Activated CD4-positive, alpha-beta memory T cell treated with anti-CD3 and anti-CD28 coated beads for 36 hours (primary cell): Measurements from ENCODE around the gene TMBIM6. TPM values are rescaled to one million over a fixed set of nuclear protein-coding genes. Genes with fewer than 3 reads are reported as not detected.

Experiments used
- CTCF ChIA-PET: fragments of 350-600 bp; sonication (Branson Sonifier 250); formaldehyde crosslinking; loops from one replicate; lab custom pipeline; 2021; ENCODE audit warnings: antibody characterized with exemption, inconsistent platforms; lab: Charles Lee
- POLR2A ChIA-PET: fragments of 350-600 bp; sonication (Branson Sonifier 250); formaldehyde crosslinking; loops from one replicate; lab custom pipeline; 2021; ENCODE audit warnings: antibody characterized with exemption; lab: Charles Lee
- DNase-seq: peaks from one replicate; pipeline ENCODE4 v3.0.0-alpha.2; 2020
- H3K27ac Mint-ChIP-seq: one replicate; pipeline ENCODE4 v1.8.0; 2021; ENCODE audit warnings: mixed read lengths
- H3K27me3 Mint-ChIP-seq: one replicate; pipeline ENCODE4 v1.8.0; 2021; ENCODE audit warnings: mixed read lengths
- H3K36me3 Mint-ChIP-seq: one replicate; pipeline ENCODE4 v1.8.0; 2021; ENCODE audit warnings: mixed read lengths
- H3K4me1 Mint-ChIP-seq: one replicate; pipeline ENCODE4 v1.8.0; 2021; ENCODE audit warnings: low read depth, mixed read lengths
- H3K4me3 Mint-ChIP-seq: one replicate; pipeline ENCODE4 v1.8.0; 2021; ENCODE audit warnings: mild to moderate bottlenecking, mixed read lengths
- H3K9me3 Mint-ChIP-seq: one replicate; pipeline ENCODE4 v1.8.0; 2021; ENCODE audit warnings: mixed read lengths
- intact Hi-C: fragments of 100-400 bp; cut with micrococcal nuclease; formaldehyde crosslinking; loops from one replicate; pipeline ENCODE4 v1.15.1; 2023
- total RNA-seq, 2 experiments: library from RNA; stranded (reverse); gene quantifications; one replicate each; pipeline ENCODE4 v1.2.3, GENCODE V29; 2021

Gene TMBIM6
- total RNA-seq, 2 experiments from 2014 or later: 481 to 486 TPM

GRCh38 chr12:49791700-49792099, 50.3 kb downstream of the TMBIM6 start:
- H3K27ac Mint-ChIP-seq: no peak overlapping the region
- H3K9me3 Mint-ChIP-seq: no peaks in the 10 kb centered on the region
- ChIA-PET POLR2A (no interaction called here), CTCF (no interaction called here)
- DNase-seq: no peak
- H3K27me3 Mint-ChIP-seq: no peaks in the 10 kb centered on the region
- H3K4me3 Mint-ChIP-seq: no peak overlapping the region
- no peaks in the 10 kb centered on the region for H3K36me3 Mint-ChIP-seq
- intact Hi-C loops: no loop called here
- H3K4me1 Mint-ChIP-seq: no peaks in the 10 kb centered on the region

- no peak overlapping the region for H3K27ac Mint-ChIP-seq
- intact Hi-C loops: no loop called here
- ChIA-PET POLR2A (no interaction called here), CTCF (no interaction called here)
- no peaks in the 10 kb centered on the region for H3K9me3 Mint-ChIP-seq
- no peaks in the 10 kb centered on the region for H3K4me1 Mint-ChIP-seq
- H3K27me3 Mint-ChIP-seq: no peaks in the 10 kb centered on the region
- DNase-seq: no peak
- no peaks in the 10 kb centered on the region for H3K36me3 Mint-ChIP-seq
- H3K4me3 Mint-ChIP-seq: no peak overlapping the region
These were observed 51.0 kb downstream of the TMBIM6 start for GRCh38 chr12:49792181-49792970.

GRCh38 chr12:49792976-49793580, 51.7 kb downstream of the TMBIM6 start:
- H3K27me3 Mint-ChIP-seq: no peaks in the 10 kb centered on the region
- H3K4me1 Mint-ChIP-seq: no peaks in the 10 kb centered on the region
- ChIA-PET CTCF (no interaction called here), POLR2A (no interaction called here)
- no peak overlapping the region for H3K27ac Mint-ChIP-seq
- intact Hi-C loops: no loop called here
- H3K4me3 Mint-ChIP-seq: no peak overlapping the region
- no peak for DNase-seq
- no peaks in the 10 kb centered on the region for H3K9me3 Mint-ChIP-seq
- H3K36me3 Mint-ChIP-seq: no peaks in the 10 kb centered on the region

GRCh38 chr12:49793620-49794019, 52.3 kb downstream of the TMBIM6 start:
- no peak overlapping the region for H3K27ac Mint-ChIP-seq
- ChIA-PET POLR2A (no interaction called here), CTCF (interaction anchor here (1.4 kb wide), 1 partner anchor 16 kb away, joined by 3 read pairs; no protein-coding TSS in a partner anchor)
- no peaks in the 10 kb centered on the region for H3K27me3 Mint-ChIP-seq
- H3K4me1 Mint-ChIP-seq: no peaks in the 10 kb centered on the region
- H3K9me3 Mint-ChIP-seq: no peaks in the 10 kb centered on the region
- intact Hi-C loops: no loop called here
- DNase-seq: no peak
- no peak overlapping the region for H3K4me3 Mint-ChIP-seq
- H3K36me3 Mint-ChIP-seq: no peaks in the 10 kb centered on the region

GRCh38 chr12:49794021-49794420, 52.7 kb downstream of the TMBIM6 start:
- no peaks in the 10 kb centered on the region for H3K4me1 Mint-ChIP-seq
- H3K27ac Mint-ChIP-seq: no peak overlapping the region

GRCh38 chr12:49794811-49795653, 53.7 kb downstream of the TMBIM6 start:
- H3K27me3 Mint-ChIP-seq: no peaks in the 10 kb centered on the region
- H3K27ac Mint-ChIP-seq: no peak overlapping the region

More at GRCh38 chr12:49794021-49794420, 52.7 kb downstream of the TMBIM6 start:
- H3K27me3 Mint-ChIP-seq: no peaks in the 10 kb centered on the region
- no peak for DNase-seq
- ChIA-PET CTCF (interaction anchor here (0.9 to 1.4 kb wide), 2 partner anchors 16 to 45 kb away, joined by 3 read pairs; no protein-coding TSS in a partner anchor), POLR2A (interaction anchor here (1.5 kb wide), 1 partner anchor 8 kb away, joined by 4 read pairs; no protein-coding TSS in a partner anchor)
- no peaks in the 10 kb centered on the region for H3K9me3 Mint-ChIP-seq
- H3K4me3 Mint-ChIP-seq: no peak overlapping the region
- no peaks in the 10 kb centered on the region for H3K36me3 Mint-ChIP-seq
- intact Hi-C loops: no loop called here

GRCh38 chr12:49795654-49796105, 54.3 kb downstream of the TMBIM6 start:
- H3K9me3 Mint-ChIP-seq: no peaks in the 10 kb centered on the region
- DNase-seq: no peak
- H3K4me1 Mint-ChIP-seq: no peaks in the 10 kb centered on the region
- ChIA-PET POLR2A (interaction anchor here (1.5 kb wide), 1 partner anchor 9 kb away, joined by 4 read pairs; no protein-coding TSS in a partner anchor), CTCF (interaction anchor here (1.4 kb wide), 1 partner anchor 18 kb away, joined by 8 read pairs; no protein-coding TSS in a partner anchor)
- no peaks in the 10 kb centered on the region for H3K36me3 Mint-ChIP-seq
- no peaks in the 10 kb centered on the region for H3K27me3 Mint-ChIP-seq
- no peak overlapping the region for H3K4me3 Mint-ChIP-seq
- intact Hi-C loops: no loop called here
- H3K27ac Mint-ChIP-seq: no peak overlapping the region

More at GRCh38 chr12:49794811-49795653, 53.7 kb downstream of the TMBIM6 start:
- H3K4me3 Mint-ChIP-seq: no peak overlapping the region
- no peaks in the 10 kb centered on the region for H3K9me3 Mint-ChIP-seq
- intact Hi-C loops: no loop called here
- no peaks in the 10 kb centered on the region for H3K36me3 Mint-ChIP-seq
- POLR2A ChIA-PET: interaction anchor here (1.5 kb wide), 1 partner anchor 9 kb away, joined by 4 read pairs; no protein-coding TSS in a partner anchor
- H3K4me1 Mint-ChIP-seq: no peaks in the 10 kb centered on the region
- DNase-seq: no peak
- CTCF ChIA-PET: interaction anchor here (0.9 to 1.4 kb wide), 2 partner anchors 17 to 44 kb away, joined by 3 read pairs; no protein-coding TSS in a partner anchor

GRCh38 chr12:49796155-49796554, 54.8 kb downstream of the TMBIM6 start:
- POLR2A ChIA-PET: no interaction called here

GRCh38 chr12:49796606-49797448, 55.5 kb downstream of the TMBIM6 start:
- ChIA-PET POLR2A (no interaction called here), CTCF (interaction anchor here (1.0 to 1.4 kb wide), 2 partner anchors 19 to 149 kb away, joined by 3 to 8 read pairs; no protein-coding TSS in a partner anchor)
- Mint-ChIP-seq H3K4me1 (no peaks in the 10 kb centered on the region), H3K27me3 (no peaks in the 10 kb centered on the region), H3K9me3 (no peaks in the 10 kb centered on the region), H3K27ac (no peak overlapping the region), H3K4me3 (no peak overlapping the region), H3K36me3 (no peaks in the 10 kb centered on the region)
- intact Hi-C loops: no loop called here
- DNase-seq: no peak

More at GRCh38 chr12:49796155-49796554, 54.8 kb downstream of the TMBIM6 start:
- CTCF ChIA-PET: interaction anchor here (1.4 kb wide), 1 partner anchor 18 kb away, joined by 8 read pairs; no protein-coding TSS in a partner anchor
- no peak overlapping the region for H3K4me3 Mint-ChIP-seq
- H3K36me3 Mint-ChIP-seq: no peaks in the 10 kb centered on the region
- no peak for DNase-seq
- no peaks in the 10 kb centered on the region for H3K27me3 Mint-ChIP-seq
- no peaks in the 10 kb centered on the region for H3K9me3 Mint-ChIP-seq
- no peak overlapping the region for H3K27ac Mint-ChIP-seq
- intact Hi-C loops: no loop called here
- H3K4me1 Mint-ChIP-seq: no peaks in the 10 kb centered on the region

- POLR2A ChIA-PET: no interaction called here
- no peak overlapping the region for H3K4me3 Mint-ChIP-seq
- no peaks in the 10 kb centered on the region for H3K36me3 Mint-ChIP-seq
- no peaks in the 10 kb centered on the region for H3K4me1 Mint-ChIP-seq
- H3K27me3 Mint-ChIP-seq: no peaks in the 10 kb centered on the region
- intact Hi-C loops: no loop called here
- DNase-seq: no peak
- CTCF ChIA-PET: interaction anchor here (1.0 kb wide), 1 partner anchor 150 kb away, joined by 3 read pairs; no protein-coding TSS in a partner anchor
- H3K27ac Mint-ChIP-seq: no peak overlapping the region
- no peaks in the 10 kb centered on the region for H3K9me3 Mint-ChIP-seq
These were observed 56.1 kb downstream of the TMBIM6 start for GRCh38 chr12:49797449-49797776.

- H3K27me3 Mint-ChIP-seq: no peaks in the 10 kb centered on the region
- CTCF ChIA-PET: interaction anchor here (1.0 to 1.3 kb wide), 2 partner anchors 57 to 148 kb away, joined by 3 read pairs; partner anchors contain the start of gene TMBIM6
- no peak overlapping the region for H3K4me3 Mint-ChIP-seq
- DNase-seq: no peak
- no peak overlapping the region for H3K27ac Mint-ChIP-seq
- POLR2A ChIA-PET: no interaction called here
- no peaks in the 10 kb centered on the region for H3K9me3 Mint-ChIP-seq
- H3K36me3 Mint-ChIP-seq: no peaks in the 10 kb centered on the region
- intact Hi-C loops: no loop called here
- no peaks in the 10 kb centered on the region for H3K4me1 Mint-ChIP-seq
These were observed 56.9 kb downstream of the TMBIM6 start for GRCh38 chr12:49798248-49798647.
